K562 (cell line): ENCODE measurements around the gene ORC1. TPM values are rescaled to one million over a fixed set of nuclear protein-coding genes. Genes with fewer than 3 reads are reported as not detected.

Experiments
- C11orf30 ChIP-seq: fragments of 450-650 bp; IDR thresholded peaks from 2 replicates; pipeline ENCODE4 v1.6.1; 2016; ENCODE audit warnings: low read depth, mild to moderate bottlenecking
- CBFA2T2 ChIP-seq: fragments of 450-650 bp; conservative IDR thresholded peaks from 2 replicates; pipeline ENCODE4 v1.6.1; 2017; ENCODE audit warnings: mild to moderate bottlenecking
- CBX1 ChIP-seq: sonication (generic); IDR thresholded peaks from 2 replicates; pipeline ENCODE4 v1.6.1; 2016; ENCODE audit warnings: antibody characterized with exemption, low read depth, mild to moderate bottlenecking
- CBX2 ChIP-seq: fragments of 200-600 bp; sonication (generic); IDR thresholded peaks from one replicate; pipeline ENCODE4 v1.6.1; 2012; ENCODE audit warnings: mild to moderate bottlenecking, low read length, inconsistent platforms; ENCODE audit not compliant: insufficient read depth, poor library complexity, severe bottlenecking
- EZH2 ChIP-seq: IDR thresholded peaks from 2 replicates; pipeline ENCODE4 v1.6.1; 2012; ENCODE audit warnings: low read depth, mild to moderate bottlenecking, inconsistent platforms, low read length, borderline replicate concordance
- FOXJ2 ChIP-seq: fragments of 200-800 bp; sonication (Bioruptor generic); IDR thresholded peaks from 2 replicates; pipeline ENCODE4 v1.6.1; 2016; ENCODE audit warnings: missing genetic modification characterization, missing compliant biosample characterization
- FUS ChIP-seq: fragments of 200-400 bp; formaldehyde crosslinking; optimal IDR thresholded peaks from 2 replicates; pipeline ENCODE3; 2017; ENCODE audit warnings: low read depth, low read length
- GMEB1 ChIP-seq: fragments of 250-450 bp; sonication (Bioruptor Pico); IDR thresholded peaks from 2 replicates; pipeline ENCODE4 v1.4.0; 2020; ENCODE audit warnings: mild to moderate bottlenecking
- HMG20B ChIP-seq: fragments of 250-450 bp; sonication (Bioruptor Pico); IDR thresholded peaks from 2 replicates; pipeline ENCODE4 v1.5.0; 2021; ENCODE audit warnings: mild to moderate bottlenecking
- KLF6 ChIP-seq: fragments of 250-450 bp; sonication (Bioruptor Pico); IDR thresholded peaks from 2 replicates; pipeline ENCODE4 v1.4.0; 2020; ENCODE audit warnings: mild to moderate bottlenecking, moderate library complexity, borderline replicate concordance
- NR3C1 ChIP-seq: sonication (generic); formaldehyde crosslinking; IDR thresholded peaks from 2 replicates; pipeline ENCODE4 v1.8.1; 2022; ENCODE audit warnings: missing genetic modification reagents
- PHTF2 ChIP-seq: fragments of 250-450 bp; sonication (Bioruptor Pico); IDR thresholded peaks from 2 replicates; pipeline ENCODE4 v1.5.0; 2021; ENCODE audit warnings: mild to moderate bottlenecking
- TAF9B ChIP-seq: fragments of 450-650 bp; IDR thresholded peaks from 2 replicates; pipeline ENCODE4 v1.6.1; 2018; ENCODE audit warnings: mild to moderate bottlenecking; ENCODE audit not compliant: partially characterized antibody
- THRAP3 ChIP-seq: fragments of 450-650 bp; IDR thresholded peaks from 2 replicates; pipeline ENCODE4 v1.6.1; 2016; ENCODE audit warnings: mild to moderate bottlenecking, inconsistent platforms, borderline replicate concordance
- ZNF133 ChIP-seq: fragments of 250-450 bp; sonication (Bioruptor Pico); IDR thresholded peaks from 2 replicates; pipeline ENCODE4 v1.4.0; 2020; ENCODE audit warnings: mild to moderate bottlenecking
- ZNF444 ChIP-seq: fragments of 250-450 bp; sonication (Bioruptor Pico); IDR thresholded peaks from 2 replicates; pipeline ENCODE4 v1.4.0; 2020; ENCODE audit warnings: mild to moderate bottlenecking, moderate library complexity
- ZNF707 ChIP-seq: fragments of 250-450 bp; sonication (Bioruptor Pico); conservative IDR thresholded peaks from 2 replicates; pipeline ENCODE4 v1.8.0; 2022; ENCODE audit warnings: inconsistent platforms, mild to moderate bottlenecking, moderate library complexity
- ZNF717 ChIP-seq: fragments of 250-450 bp; sonication (Bioruptor Pico); IDR thresholded peaks from 2 replicates; pipeline ENCODE4 v1.5.0; 2021
- ZNF75A ChIP-seq: fragments of 450-650 bp; formaldehyde crosslinking; IDR thresholded peaks from 2 replicates; pipeline ENCODE4 v1.4.0; 2020; ENCODE audit warnings: mild to moderate bottlenecking
- polyA plus RNA-seq, 8 experiments: library from polyadenylated mRNA; depleted of rRNA in 4 of 8; stranded (reverse) in 5 of 8; unstranded in 3 of 8; fragments of >200 nt; fragmentation: Nextera tagmentation in 2 of 8; fragmentation: Illumina TruSeq in 1 of 8; extraction: Ambion mirVana in 2 of 8; extraction: Trizol in 1 of 8; gene quantifications; 2 replicates each; pipeline versions ENCODE4 v1.2.1 to v1.2.3, GENCODE V29; 2011 to 2014; ENCODE audit warnings: inconsistent platforms in 1 of 8, missing spikeins in 1 of 8
- total RNA-seq, 7 experiments: library from RNA; depleted of rRNA in 6 of 7; stranded (reverse); fragments of >200 nt in 6 of 7; fragmentation: Illumina TruSeq in 2 of 7; extraction: Trizol in 2 of 7; gene quantifications; 2 replicates each; pipeline versions ENCODE4 v1.2.1 to v1.2.3, GENCODE V29; 2011 to 2021; ENCODE audit warnings: low replicate concordance in 1 of 7
- TF ChIP-seq, protein P1 (sequence below): fragments of 450-650 bp; formaldehyde crosslinking; IDR thresholded peaks from 2 replicates; pipeline ENCODE4 v1.4.0; 2022; ENCODE audit warnings: missing genetic modification characterization
- TF ChIP-seq, protein P2 (sequence below), 2 experiments: IDR thresholded peaks; 2 replicates each; pipeline ENCODE4 v1.6.1; 2012; ENCODE audit warnings: improper control_type of control experiment in 2 of 2, low read depth in 2 of 2, low read length in 2 of 2, borderline replicate concordance in 1 of 2
- TF ChIP-seq, protein P3 (sequence below): fragments of 250-450 bp; sonication (Bioruptor Pico); IDR thresholded peaks from 2 replicates; pipeline ENCODE4 v1.4.0; 2020; ENCODE audit warnings: mild to moderate bottlenecking, moderate library complexity

ORC1 gene
- total and polyA plus RNA-seq, 9 of the 15 experiments (the other 6 are each of a cell fraction or from before 2014, with no cell fraction given), result 26.4 to 91.6 (median 69.7) TPM

- TF ChIP-seq GMEB1 (CRISPR knock-in tag), result no peak
- no peak for TF ChIP-seq ZNF133
- no peak for TF ChIP-seq FOXJ2 (tag)
- no peak for TF ChIP-seq HMG20B (CRISPR knock-in tag)
- TF ChIP-seq NR3C1, result no peak
- TF ChIP-seq KLF6 (CRISPR knock-in tag), result no peak
- no peak for TF ChIP-seq EZH2
- TF ChIP-seq ZNF444 (CRISPR knock-in tag), result no peak
- TF ChIP-seq, protein P1, sequence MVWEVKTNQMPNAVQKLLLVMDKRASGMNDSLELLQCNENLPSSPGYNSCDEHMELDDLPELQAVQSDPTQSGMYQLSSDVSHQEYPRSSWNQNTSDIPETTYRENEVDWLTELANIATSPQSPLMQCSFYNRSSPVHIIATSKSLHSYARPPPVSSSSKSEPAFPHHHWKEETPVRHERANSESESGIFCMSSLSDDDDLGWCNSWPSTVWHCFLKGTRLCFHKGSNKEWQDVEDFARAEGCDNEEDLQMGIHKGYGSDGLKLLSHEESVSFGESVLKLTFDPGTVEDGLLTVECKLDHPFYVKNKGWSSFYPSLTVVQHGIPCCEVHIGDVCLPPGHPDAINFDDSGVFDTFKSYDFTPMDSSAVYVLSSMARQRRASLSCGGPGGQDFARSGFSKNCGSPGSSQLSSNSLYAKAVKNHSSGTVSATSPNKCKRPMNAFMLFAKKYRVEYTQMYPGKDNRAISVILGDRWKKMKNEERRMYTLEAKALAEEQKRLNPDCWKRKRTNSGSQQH, result 0 out of 2 replicates have a peak, but pooled peaks have one; percentile 25
- no peak for TF ChIP-seq PHTF2 (CRISPR knock-in tag)
- TF ChIP-seq, protein P2, sequence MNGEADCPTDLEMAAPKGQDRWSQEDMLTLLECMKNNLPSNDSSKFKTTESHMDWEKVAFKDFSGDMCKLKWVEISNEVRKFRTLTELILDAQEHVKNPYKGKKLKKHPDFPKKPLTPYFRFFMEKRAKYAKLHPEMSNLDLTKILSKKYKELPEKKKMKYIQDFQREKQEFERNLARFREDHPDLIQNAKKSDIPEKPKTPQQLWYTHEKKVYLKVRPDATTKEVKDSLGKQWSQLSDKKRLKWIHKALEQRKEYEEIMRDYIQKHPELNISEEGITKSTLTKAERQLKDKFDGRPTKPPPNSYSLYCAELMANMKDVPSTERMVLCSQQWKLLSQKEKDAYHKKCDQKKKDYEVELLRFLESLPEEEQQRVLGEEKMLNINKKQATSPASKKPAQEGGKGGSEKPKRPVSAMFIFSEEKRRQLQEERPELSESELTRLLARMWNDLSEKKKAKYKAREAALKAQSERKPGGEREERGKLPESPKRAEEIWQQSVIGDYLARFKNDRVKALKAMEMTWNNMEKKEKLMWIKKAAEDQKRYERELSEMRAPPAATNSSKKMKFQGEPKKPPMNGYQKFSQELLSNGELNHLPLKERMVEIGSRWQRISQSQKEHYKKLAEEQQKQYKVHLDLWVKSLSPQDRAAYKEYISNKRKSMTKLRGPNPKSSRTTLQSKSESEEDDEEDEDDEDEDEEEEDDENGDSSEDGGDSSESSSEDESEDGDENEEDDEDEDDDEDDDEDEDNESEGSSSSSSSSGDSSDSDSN (IDR thresholded peaks at IDR 0.05; ENCODE audit: borderline replicate concordance in 1 of 2, low read depth in 2 of 2, low read length in 2 of 2), result no peak
- TF ChIP-seq CBX2, result no peak
- TF ChIP-seq THRAP3, result no peak
- no peak for TF ChIP-seq TAF9B
- peak; percentile 58 for TF ChIP-seq C11orf30
- TF ChIP-seq ZNF707 (CRISPR knock-in tag), result no peak
- no peak for TF ChIP-seq FUS
- TF ChIP-seq ZNF75A (CRISPR knock-in tag), result no peak
- TF ChIP-seq, protein P3, sequence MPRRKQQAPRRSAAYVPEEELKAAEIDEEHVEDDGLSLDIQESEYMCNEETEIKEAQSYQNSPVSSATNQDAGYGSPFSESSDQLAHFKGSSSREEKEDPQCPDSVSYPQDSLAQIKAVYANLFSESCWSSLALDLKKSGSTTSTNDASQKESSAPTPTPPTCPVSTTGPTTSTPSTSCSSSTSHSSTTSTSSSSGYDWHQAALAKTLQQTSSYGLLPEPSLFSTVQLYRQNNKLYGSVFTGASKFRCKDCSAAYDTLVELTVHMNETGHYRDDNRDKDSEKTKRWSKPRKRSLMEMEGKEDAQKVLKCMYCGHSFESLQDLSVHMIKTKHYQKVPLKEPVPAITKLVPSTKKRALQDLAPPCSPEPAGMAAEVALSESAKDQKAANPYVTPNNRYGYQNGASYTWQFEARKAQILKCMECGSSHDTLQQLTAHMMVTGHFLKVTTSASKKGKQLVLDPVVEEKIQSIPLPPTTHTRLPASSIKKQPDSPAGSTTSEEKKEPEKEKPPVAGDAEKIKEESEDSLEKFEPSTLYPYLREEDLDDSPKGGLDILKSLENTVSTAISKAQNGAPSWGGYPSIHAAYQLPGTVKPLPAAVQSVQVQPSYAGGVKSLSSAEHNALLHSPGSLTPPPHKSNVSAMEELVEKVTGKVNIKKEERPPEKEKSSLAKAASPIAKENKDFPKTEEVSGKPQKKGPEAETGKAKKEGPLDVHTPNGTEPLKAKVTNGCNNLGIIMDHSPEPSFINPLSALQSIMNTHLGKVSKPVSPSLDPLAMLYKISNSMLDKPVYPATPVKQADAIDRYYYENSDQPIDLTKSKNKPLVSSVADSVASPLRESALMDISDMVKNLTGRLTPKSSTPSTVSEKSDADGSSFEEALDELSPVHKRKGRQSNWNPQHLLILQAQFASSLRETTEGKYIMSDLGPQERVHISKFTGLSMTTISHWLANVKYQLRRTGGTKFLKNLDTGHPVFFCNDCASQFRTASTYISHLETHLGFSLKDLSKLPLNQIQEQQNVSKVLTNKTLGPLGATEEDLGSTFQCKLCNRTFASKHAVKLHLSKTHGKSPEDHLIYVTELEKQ, result no peak
- no peak for TF ChIP-seq CBX1
- TF ChIP-seq ZNF717 (CRISPR knock-in tag), result no peak
- TF ChIP-seq CBFA2T2, result no peak
Observed at GRCh38 chr1:52399629-52400028, 4.6 kb downstream of the ORC1 start (continued).
